Activated CD4-positive, CD25-positive, alpha-beta regulatory T cell treated with anti-CD3 and anti-CD28 coated beads, Interleukin-2, amount 50 U/mL, for 24 hours (primary cell): ENCODE results near the gene ACTL6A.
A peak's percentile ranks its signal among the peaks of the same experiment; 100 is the strongest.

Experiments used
- ATAC-seq, 2 donors: fragments of 150-1000 bp; cut with Tn5 transposase; one replicate each; pipeline ENCODE4 v1.10.0; 2021; ENCODE audit warnings: mild to moderate bottlenecking in 1 of 2, moderate library complexity in 1 of 2

Gene ACTL6A

DNA sequence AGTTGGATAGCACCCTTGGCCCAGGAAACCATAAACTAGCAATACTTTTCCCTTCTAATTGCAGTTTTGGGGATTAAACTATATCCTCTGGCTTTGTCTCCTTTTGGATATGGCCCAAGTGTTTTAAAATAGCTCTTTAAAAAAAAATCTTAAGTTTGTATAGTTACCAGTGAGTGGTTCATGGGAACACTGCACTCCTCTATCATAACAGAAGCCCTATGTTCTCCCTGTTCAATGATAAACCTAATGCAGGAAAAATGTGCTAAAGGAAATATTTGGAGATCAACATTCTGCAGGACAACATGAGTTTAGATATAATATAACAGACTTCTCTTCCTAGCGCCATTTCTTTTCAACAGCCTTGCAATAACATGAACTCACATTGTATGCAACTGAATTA is 28.6 kb downstream of the ACTL6A start:
- no peak for ATAC-seq

DNA sequence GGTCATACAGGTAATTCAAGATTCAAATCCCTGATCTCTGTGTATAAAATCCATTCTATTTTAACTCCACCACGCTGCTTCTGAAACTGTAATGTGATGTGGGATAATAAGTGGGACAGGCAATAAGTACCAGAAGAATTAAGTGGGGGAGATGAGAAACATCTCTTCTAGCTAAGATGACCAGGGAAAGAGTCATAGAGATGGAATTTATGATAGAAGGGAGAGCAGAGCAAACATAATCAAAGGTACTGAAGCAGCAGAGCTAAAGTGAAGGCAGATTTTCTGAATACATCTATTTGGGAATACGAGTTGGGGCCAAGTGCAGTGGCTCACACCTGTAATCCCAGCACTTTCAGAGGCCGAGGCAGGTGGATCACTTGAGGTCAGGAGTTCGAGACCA is 36.8 kb downstream of the ACTL6A start:
- no peak for ATAC-seq

DNA sequence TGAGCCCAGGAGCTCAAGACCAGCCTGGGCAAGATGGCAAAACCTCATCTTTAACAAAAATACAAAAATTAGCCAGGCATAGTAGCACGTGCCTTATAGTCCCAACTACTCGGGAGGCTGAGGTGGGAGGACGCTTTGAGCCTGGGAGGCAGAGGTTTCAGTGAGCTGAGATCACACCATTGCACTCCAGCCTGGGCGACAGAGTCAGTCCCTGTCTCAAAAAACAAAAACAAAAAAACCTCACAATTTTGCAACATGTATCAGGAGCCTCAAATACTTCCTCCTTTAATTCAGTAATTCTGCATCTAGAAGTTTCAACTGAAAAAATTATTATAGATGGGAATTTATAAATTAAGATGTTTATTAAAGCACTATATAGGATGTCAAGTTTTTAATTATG is 40.6 kb downstream of the ACTL6A start:
- ATAC-seq: no peak

- no peak for ATAC-seq
Measured at GRCh38 chr3:179603831-179604230, 41.1 kb downstream of the ACTL6A start.

DNA sequence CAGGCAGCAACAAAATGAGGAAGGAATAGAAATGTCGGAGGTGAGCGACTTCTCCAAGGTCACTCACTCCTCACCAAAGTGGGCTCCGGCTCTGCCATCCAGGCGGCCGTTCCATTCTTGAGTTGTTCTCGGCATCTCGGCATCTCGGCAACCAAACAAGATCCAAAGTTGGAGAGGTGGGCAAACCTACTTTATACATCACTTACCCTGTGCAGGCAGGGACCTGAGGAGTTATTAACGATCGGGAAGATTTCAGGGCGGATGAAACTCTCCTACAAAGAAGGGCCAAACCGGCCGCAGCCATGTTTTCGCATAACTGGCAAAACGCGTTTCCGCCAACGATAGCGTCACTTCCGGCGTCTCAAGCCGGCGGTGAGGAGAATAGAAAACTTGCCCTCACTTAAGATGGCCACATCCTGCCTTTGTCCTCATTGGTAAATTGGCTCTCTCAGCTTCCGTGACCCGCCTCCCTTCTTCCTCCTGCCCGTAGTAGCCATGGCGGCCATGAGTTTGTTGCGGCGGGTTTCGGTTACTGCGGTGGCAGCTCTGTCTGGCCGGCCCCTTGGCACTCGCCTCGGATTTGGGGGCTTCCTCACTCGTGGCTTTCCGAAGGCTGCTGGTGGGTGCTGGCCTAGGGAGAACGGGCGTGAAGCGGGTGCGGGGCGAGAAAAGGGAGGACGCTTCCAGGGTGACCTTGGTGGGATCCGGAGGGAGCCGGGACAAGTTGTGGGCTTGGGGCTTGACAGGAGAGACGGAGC is 41.8 kb downstream of the ACTL6A start, which contains the start of the genes MRPL47 and NDUFB5:
Gene MRPL47, minus strand, starts transcription at position 318 of the 758 bp plus-strand sequence. Its CDS starts 14 bp downstream, at position 304.
Gene NDUFB5, plus strand, starts transcription at position 474 of the 758 bp plus-strand sequence. Its CDS starts 22 bp downstream, at position 496.
- peak; percentile 86 to 88 for ATAC-seq

DNA sequence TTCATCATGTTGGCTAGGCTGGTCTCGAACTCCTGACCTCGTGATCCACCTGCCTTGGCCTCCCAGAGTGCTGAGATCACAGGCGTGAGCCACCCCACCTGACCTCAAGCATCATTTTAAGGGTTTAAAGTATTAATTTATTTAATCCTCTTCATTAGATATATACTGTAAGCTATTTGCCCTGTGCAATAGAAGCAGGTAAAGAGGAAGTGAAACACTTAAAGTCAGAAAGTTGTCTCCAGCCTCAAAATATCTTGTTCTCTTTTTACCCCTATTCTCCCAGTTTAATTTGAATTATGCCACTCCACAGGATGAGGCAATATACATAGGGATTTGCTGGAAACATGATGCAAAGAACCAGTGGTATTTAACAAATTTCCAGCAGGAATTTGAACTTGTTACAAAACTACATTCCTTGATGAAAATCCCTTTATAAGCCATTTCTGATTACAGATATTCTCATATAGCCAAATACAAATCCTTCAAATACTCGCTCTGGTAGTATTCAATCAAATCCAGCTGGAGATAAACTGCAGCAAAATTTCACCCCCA is 43.9 kb downstream of the ACTL6A start:
- no peak for ATAC-seq

DNA sequence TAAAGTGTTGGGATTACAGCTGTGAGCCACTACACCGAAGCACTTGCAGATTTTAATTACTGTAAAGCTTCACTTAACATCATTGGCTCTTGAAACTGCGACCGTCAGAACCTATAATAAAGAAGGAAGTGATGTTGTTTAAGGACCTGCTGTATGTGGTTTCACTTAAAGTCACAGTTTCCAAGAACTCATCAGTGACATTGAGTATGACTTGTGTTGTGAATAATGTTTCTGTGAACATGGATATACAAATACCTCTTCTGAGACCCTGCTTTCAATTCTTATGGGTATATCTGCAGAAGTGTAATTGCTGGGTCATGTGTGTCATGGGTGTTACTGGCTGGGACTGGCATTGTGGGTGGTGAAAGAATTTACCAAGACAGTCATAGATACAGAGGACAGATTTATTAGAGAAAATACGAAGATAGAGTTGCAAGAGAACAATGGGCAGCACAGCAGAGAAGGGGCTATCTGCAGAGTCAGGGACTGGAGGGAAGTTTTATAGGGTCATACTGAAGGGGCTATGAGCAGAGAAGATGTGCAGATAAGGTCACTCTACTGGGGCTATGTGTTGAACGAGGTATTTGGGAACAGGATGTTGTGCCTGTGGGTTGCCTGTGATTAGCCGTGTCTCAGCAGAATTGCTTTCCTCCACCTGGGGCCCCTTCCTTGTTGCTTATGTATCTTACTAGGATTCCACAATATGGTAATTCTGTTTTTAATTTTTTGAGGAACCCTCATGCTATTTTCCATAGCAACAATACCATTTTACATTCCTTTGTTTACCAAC is 46.4 kb downstream of the ACTL6A start:
- ATAC-seq: peak; percentile 81 to 87

DNA sequence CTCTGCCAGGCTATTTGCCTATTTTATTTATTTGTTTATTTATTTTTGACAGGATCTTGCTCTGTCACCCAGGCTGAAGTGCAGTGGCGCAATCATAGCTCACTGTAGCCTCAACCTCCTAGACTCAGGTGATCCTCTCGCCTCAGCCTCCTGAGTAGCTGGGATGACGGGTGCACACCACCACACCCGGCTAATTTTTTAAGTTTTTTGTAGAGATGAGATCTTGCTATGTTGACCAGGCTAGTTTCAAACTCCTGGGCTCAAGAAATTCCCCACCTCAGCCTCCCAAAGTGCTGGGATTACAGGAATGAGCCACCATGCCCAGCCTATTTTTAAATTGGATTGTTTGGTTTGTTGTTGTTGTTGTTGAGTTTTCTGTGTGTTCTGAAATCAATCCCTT is 47.3 kb downstream of the ACTL6A start:
- no peak for ATAC-seq

DNA sequence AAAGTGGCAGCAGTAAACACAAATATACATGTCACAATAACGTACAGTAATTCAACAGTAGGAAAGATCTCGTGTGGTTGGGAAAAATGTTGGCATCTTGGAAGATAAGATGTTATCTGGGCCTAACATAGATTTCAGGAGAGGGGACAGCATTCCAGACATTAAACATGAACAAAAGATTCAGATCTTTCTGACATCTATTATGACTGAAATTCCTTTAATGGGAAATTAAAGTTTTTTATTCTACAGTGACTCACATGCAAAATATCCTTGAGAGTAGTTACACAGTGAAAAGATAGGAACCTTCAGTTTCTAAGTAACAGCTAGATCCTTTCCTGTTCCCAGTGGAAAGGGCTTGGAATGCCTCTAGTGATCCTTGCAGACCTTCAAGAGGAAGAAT is 51.1 kb downstream of the ACTL6A start:
- ATAC-seq: no peak

DNA sequence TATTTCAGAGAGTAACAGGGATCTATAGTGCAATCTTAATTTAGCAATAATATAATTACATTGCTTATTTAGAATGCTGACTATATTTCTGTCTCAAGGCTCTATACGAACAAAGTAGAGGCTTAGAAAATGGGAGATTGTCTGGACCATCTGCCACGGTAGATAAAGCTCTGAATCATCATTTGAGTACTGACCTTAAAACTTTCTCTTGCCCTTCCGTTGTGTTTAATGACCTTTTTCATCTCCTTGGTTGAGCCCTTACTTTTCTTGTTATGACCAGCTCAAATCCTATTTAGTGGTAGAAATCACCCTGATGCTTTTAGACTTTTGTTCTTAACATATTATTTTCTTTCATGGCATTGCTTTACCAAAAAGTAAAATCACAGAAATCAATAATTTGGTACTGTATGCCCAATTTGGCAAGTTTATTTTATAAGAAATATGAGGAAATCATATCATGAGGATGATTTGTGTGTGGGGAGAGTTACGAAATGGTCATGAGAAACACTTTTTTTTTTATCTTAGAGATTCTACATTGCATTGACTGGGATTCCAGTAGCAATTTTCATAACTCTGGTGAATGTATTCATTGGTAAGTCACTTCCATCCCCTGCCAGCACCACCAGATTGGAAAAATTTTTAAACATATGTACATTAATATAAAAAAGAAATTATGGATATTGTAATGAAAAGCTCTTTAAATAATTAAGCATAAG is 52.9 kb downstream of the ACTL6A start:
- ATAC-seq: no peak

GRCh38 chr3:179622023-179622422 is 59.3 kb downstream of the ACTL6A start:
- no peak for ATAC-seq

- ATAC-seq: no peak
Measured at GRCh38 chr3:179624451-179624850, 61.7 kb downstream of the ACTL6A start.

GRCh38 chr3:179630753-179631451 is 68.2 kb downstream of the ACTL6A start:
- ATAC-seq: no peak
